NCI-H2107 (cell line): ENCODE data around the gene NKPD1.

Source experiments
- DNase-seq: peaks from one replicate; lab custom pipeline; 2025; lab: John Stamatoyannopoulos, UW

The NKPD1 gene

DNA sequence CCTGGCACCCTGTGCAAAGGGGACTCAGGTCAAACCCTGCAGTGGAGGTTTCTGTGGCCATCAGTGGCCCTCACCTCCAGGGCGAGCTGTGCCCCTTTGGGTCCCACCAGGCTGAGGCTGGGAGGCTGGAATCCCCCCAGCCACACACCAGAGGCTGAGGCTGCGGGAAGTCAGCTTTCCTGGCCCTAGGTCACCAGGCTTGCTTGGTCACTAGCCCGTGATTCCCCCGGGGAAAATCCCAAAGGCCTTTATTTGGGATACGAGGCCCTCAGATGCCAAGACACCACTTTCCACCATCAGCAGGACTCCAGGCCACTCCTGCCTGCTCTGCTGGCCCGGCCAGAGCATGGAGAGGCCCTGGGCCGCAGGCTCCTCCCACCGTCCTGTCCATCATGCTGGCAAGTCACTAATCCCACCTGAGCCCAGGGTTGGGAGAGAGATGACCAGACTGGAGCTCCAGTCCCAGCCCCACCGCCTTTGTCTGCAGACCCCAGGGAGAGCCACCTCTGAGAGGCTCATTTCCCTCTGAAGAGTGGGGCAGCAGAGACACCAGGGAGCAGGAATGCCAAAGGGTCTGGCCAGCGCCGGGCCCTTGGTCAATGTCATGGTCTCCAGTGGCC is 4.7 kb downstream of the NKPD1 start:
- no peak for DNase-seq

DNA sequence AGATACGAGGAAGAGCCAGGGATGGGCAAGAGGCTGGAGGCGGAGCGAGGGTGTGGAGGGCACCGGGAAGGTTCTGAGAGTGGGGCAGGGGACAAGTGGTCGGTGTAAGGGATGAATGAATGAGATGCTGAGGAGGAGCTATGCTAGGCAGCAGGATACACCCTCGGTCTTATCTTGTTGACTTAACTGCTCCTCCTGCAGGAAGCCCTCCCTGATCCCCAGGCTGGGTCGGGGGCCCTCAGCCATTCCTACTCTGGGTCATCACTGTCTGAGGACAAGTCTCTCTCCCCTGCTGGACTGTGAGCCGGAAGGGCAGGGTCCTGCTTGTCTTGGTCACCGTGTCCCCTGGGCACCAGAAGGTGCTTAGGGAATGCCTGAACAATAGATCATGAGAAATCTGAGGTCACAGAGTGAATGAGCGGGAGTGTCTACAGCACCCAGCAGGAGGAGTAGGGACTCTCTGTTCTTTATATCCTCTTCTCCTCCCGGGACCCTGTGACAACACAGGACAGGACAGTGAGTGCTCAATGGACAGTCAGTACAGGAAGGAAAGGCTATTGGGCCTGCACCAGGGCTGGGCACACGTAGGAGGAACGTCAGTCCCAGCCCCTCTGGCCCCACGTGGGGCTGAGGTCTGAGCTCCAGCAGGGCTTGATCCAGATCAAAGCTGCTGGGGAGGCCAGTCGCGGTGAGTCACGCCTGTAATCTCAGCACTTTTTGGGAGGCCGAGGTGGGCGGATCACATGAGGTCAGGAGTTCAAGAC is 6.5 kb downstream of the NKPD1 start:
- DNase-seq: no peak

DNA sequence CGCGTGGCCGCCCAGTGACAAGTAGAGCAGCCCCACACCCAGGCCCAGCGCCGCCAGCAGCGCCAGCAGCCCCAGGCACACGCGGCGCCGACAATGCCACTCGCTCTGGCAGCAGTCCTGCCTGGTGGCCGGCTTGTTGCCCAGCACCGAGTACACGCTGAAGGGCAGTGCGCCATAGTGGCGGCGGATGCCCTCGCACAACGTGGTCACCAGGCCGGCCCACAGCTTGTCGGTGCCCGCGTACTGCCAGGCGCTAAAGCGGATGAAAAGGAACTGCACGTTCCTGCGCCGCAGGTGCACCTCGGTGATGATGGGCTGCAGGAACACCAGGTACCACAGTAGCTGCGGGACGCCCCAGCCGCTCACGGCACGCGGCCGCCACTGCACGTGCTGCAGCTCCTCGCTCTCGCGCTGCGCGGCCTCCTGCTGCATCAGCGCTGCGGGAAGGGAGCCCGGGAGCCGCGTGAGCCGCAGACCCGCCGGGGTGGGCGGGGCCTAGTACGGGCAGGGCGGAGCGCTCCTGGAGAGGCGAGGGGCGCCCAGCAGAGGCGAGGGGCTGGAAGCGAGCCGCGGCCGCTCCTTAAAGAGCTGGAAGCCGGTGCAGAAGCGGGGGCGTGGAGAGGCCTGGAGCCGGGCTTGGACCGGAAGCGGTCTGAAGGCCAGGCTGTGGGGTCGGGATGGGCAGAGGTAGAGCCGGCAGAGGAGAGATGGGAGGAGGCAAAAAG is 7.3 kb downstream of the NKPD1 start:
- no peak for DNase-seq

DNA sequence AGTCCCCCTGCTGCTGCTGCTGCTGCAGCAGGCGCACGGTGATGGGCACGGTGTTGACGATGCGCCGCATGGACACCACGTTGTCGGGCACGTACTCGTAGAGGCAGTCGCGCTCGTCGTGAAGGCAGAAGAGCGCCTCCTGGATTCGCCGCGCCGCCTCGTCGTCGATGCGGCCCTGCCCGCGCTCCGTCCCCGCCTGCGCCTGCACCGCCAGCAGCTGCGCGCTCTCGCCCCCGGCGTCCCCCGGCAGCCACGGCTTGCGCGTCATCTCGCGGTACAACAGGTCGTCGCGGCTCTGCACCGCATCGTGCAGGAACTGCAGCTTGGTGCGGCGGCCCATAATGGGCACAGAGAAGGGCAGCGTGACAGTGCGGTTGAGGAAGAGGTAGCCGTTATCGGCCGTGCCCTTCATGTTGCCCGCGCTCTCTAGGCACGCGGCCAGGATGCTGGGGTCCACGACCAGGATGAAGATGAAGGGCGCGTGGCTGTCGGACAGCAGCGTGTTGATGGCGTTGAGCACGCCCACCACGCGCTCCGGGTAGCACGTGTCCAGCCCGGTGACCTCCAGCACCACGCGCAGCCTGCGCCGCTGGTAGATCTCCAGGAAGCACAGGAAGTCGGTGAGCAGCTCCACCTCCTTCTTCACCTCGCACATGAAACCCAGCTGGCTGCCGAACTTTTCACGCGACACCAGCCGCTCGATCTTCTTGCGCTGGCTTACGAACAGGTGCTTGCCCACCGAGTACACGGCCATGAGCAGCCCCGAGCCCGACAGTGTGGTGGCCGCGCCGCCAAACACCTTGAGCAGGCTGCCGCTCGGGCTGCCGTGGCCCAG is 8.1 kb downstream of the NKPD1 start:
- no peak for DNase-seq

DNA sequence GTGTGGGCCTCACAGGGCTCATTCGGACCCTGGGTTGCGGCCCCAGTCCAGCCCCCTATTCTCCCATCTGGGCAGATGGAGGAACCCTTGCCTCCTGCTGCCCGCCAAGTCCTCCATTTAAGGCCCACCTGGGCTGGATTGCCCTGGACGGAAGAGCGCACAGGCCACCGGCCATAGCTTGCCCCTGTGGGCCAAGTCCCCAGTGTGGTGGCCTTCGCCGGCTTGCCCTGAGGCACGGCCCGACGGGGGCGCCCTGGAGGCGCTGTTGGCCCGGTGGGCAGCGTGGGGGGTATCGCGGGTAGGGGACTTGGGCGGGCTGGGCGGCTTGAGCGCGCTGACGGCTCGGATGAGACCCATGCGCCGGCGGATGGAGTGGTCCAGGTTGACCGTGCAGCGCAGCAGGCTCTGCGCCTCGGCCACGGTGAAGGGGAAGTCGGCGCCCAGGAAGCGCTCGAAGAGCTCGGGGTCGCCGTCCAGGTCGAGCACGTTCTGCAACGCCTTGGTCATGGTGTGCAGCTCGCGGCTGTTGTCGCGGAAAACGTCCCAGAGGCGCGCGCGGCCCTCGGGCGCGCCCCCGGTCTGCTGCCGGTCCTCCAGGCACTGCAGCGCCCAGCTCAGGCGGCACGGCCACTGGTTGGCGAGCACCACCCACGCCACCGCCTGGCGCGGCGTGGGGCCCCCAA is 8.8 kb downstream of the NKPD1 start:
- DNase-seq: no peak

DNA sequence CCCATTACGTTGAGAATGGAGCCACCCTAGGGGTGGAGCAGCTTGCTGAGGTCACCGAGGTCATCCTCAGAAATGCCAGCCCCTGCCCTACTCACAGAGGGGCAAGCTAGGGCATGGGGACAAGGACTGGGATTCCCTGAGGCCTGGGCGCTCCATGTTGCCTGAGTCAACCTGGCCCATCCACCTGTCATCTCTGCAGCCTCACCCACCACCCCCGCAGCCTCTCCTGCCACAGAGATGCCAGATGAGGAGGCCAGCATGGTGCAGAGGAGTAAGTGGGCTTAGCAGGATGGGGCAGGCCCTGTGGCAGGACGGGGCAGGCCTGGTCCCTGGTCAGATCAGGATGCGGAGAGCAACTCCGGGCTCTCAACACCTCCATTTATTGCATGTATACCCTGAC is 9.5 kb downstream of the NKPD1 start:
- DNase-seq: no peak

DNA sequence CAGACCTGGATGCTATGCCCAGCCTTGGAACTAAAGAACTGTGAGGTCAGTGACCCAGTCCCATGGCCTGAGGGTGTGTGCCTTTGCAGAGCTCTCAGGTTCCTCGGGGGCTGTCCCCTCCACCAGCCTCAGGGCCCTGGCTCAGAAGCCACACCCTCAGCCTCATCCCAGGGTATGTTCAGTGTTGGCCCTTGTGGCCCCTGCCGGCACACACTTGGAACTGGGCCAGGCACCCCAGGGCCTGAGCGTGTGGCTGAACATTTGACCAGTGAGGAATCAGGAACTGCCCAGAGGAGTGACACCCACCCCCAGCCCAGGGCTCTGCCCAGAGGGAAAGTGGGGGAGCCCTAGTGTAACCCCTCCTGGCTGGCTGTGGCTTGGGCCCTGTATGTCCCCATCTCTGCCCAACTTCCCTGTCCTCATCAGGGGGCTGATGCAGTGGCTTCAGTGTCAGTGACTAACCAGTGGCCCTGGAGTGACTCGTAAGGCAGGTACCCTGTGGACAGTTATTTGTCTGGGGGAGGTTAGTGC is 10.0 kb downstream of the NKPD1 start:
- no peak for DNase-seq

DNA sequence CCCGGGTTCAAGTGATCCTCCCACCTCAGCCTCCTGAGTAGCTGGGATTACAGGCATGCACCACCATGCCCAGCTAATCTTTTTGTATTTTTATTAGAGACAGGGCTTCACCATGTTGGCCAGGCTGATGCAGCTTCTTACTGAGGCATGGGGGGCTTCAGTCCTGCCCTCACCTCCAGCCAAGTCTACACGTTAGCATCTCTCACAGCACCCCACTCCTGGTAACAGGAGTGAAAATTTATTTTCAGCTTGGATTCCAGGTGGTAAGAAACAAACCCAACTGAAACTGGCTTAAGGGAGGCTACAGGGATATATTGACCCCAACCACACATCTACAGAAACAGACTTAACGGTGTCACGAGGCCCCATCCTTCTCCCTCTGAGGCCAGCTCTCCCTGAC is 10.6 kb downstream of the NKPD1 start:
- no peak for DNase-seq

DNA sequence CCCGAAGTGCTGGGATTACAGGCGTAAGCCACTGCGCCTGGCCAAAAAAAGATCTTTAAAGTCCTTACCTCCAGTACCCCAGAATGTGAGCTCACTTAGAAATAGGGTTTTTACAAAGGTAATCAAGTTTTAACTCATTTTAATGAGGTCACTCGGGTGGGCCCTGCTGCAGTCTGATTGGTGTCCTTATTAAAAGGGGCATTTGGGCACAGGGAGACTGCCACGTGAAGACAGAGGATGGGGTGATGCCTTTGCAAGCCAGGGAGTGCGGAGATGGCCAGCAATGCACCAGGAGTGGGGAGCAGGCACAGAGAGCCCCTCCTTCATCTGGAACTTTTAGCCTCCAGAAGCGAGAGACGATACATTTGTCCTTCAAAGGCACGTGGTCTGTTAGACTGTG is 11.7 kb downstream of the NKPD1 start:
- DNase-seq: no peak

DNA sequence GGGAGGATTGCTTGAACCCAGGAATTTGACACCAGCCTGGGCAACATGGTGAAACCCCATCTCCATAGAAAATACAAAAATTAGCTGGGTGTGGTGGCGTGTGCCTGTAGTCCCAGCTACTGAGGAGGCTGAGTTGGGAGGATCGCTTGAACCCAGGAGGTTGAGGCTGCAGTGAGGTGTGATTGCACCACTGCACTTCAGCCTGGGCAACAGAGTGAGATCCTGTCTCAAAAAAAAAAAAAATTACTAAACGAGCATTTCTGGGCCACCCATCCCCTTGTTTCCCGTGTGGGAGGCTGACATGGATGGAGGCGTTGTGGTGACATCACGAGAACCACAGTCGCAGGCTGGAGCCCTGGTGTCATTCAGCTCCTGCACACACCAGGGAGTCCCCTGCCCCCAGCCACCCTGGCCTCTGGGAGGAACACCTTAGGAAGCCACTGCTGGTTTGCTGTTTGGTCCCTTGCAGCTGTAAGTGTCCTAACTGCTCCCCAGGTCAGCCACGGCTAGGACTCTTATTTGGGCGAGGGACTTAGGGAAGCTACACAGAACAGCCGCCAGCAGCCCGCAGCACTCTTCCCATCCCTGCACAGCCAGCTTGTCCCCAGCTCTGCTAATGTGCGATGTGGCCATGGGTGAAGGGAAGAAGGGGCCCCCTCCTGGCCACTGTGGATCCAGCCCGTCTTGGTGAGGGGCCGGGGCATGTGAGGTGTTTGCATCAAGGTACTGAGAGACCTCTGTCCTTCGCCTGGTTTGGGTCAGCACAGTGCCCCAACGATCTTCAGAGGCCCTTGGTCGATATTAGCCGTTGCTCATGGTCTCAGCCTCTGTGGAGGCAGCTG is 12.7 kb downstream of the NKPD1 start:
- DNase-seq: no peak

DNA sequence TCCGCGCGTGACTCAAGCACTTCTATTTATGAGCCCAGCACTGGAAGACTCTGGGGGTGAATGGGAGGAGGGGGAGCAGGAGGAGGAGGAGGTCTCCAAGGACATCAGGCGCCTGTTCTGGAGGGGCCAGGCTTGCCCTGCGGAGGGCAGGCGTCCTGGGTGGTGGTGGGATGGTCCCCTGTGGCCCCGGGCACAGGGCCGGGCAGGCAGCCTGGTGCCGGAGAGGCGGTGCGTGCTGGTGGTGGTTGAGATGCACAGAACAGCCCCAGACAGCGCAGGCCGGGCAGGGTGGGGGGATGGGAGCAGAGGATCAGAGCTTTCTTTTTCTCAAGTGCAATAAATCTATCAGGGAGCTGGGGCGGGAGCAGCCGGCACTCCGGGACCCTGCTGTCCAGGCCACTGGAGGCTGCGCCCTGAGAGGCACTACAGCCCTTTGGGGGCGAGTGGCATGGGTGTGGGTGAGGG is 14.0 kb downstream of the NKPD1 start:
- no peak for DNase-seq

DNA sequence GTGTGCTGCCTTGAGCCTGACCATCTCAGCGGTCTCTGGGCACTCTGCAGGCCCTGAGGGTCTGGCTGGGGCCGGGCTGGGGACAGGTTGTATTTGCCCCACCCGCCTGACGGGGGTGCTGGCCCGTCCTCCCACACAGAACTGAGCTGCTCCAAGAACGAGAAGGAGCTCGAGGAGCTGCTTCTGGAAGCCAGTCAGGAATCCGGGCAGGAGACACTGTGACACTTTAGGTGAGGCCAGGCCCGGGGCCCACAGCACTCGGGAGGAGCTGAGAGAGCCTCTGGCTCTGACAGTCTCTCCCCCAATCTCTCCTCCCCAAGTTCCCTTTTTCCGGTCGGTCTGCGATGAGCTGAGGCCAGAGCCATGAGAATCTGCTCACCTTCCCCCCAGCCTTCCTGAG is 14.5 kb downstream of the NKPD1 start:
- no peak for DNase-seq

DNA sequence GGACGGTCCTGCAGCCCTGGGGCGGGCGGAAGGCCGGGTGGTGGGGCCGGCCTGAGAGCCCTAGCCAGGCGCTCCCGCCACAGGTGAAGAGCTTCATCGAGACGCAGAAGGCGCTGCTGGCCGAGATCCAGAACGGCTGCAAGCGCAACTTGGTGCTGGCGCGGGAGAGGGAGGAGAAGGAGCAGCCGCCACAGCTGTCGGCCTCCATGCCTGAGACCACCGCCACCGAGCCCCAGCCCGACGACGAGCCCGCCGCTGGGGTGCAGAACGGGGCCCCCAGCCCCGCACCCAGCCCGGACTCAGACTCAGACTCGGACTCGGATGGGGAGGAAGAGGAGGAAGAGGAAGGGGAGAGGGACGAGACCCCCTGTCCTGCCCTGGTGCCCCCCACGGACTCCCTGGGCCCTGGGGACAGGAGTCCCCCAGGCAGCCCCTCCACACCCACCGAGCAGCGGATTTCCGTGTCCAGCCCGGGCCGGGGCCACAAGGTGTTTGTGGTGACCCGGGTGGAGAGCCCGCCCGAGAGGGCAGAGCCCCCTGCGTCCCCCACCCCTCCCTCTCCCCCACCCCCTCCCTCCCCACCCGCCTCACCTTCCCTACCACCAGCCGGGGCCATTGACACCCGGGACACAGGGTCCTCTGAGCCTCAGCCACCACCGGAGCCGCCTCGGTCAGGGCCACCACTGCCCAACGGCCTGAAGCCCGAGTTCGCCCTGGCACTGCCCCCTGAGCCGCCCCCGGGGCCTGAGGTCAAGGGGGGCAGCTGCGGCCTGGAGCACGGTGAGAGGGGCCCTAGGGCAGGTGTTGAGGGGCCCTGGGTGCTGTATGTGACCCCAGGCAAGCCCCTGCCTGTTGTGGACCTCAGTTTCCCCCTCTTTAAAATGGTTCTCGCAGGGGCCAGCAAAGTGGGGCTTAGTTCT is 15.3 kb downstream of the NKPD1 start:
- DNase-seq: no peak

DNA sequence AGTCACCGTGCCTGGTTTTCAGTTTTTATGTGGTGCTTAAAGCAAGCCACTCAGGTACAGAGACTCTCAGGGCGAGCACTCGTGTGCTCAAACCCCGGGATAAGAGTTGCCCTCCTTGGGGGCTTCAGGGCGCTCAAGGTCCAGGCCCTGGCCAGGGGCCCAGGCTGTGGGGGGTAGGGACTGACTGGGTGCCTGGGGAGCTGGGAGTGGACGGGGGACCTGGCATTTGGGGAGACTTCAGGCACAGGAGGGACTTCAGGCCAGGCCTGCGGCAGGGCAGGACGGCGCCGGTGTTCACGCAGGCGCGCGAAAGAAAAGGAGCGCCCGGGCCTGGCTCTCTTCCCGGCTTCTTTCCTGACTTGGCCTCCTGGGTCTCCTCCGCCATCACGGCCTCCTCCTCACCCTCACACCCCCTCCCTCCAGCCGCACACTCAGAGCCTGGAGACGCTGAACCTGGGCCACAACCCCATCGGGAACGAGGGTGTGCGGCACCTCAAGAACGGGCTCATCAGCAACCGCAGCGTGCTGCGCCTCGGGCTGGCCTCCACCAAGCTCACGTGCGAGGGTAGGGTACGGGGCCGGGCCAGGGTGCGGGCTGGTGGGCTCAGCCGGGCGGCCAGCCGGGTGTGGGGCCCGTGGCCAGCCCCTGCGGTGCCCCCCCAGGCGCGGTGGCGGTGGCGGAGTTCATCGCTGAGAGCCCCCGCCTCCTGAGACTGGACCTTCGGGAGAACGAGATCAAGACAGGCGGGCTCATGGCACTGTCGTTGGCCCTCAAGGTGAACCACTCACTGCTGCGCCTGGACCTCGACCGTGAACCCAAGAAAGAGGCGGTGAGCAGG is 16.1 kb downstream of the NKPD1 start:
- no peak for DNase-seq

DNA sequence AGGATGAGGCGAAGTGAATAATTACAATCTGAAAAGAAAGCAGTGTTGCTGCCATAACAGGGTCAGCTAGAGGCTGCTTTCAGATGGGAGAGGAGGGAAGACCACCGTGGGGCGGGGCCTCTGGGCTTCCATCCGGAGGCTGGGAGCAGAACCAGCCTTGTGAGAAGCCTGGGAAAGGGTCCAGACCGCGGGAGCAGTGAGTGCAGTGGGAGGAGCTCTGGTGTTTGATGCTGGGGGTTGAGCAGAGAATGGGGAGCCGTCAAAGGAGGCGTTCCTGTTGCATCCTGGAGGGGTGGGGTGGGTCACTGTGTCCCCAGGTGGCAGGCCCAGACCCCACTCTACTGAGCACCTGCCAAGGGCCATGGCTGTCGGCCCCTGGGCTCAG is 18.1 kb downstream of the NKPD1 start:
- no peak for DNase-seq

DNA sequence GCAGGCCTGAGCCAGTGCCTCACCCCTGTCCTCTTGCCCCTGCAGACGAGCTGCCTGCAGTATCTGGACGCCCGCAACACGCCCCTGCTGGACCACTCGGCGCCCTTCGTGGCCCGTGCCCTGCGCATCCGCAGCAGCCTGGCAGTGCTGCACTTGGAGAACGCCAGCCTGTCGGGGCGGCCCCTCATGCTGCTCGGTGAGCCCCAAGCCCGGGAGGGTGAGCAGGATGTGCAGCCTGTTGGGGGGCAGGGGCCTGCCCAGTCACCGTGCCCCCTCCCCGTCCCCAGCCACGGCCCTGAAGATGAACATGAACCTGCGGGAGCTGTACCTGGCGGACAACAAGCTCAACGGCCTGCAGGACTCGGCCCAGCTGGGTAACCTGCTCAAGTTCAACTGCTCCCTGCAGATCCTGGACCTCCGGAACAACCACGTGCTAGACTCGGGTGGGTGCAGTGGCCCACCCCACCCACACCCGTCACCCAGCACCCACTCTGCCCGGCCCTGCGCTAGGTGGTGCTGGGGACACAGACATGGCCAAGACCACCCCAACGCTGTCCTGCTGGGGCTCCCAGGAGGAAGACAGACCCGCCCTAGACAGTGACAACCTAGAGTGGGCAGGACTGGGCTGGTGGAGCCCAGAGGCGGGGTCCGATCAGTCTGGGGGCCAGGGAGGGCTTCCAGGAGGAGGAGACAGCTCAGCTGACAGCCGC is 18.6 kb downstream of the NKPD1 start:
- DNase-seq: no peak

DNA sequence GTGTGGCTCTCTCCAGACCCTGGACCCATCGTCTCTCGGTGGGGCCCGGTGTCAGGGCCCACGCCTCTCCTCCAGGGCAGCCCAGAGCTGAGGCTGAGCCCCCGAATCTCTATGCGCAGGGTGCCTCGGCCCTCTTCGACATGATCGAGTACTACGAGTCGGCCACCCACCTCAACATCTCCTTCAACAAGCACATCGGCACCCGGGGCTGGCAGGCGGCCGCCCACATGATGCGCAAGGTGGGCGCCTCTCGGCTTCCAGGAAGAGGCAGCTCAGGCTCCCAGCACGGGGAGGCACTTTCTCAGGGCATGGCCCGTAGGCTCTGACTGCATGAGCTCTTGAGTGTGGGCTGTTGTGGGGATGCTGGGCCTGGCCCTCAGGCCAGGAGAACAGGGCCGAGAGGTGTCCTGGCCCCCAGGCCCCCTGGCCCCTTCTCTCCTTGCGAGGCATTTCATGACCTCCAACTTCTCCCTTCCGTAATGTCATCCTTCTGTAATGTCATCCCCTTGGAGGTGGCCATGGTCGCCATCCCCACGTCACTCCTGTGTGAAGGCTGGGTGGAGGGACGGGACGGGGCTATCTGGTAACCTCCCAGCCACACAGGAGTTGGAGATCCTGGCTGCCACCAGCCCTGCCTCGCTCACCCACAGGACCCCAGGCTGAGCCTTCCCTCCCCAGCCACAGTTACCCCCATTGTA is 19.4 kb downstream of the NKPD1 start:
- DNase-seq: no peak
